K562 (cell line): ENCODE data around the gene RNF44. TPM values are rescaled to one million over a fixed set of nuclear protein-coding genes. Genes with fewer than 3 reads are reported as not detected.

Source experiments
- CBFB ChIP-seq: sonication (generic); formaldehyde crosslinking; IDR thresholded peaks from 2 replicates; pipeline ENCODE4 v1.4.0; 2020; ENCODE audit warnings: mild to moderate bottlenecking, missing genetic modification reagents
- FOXM1 ChIP-seq, 2 experiments: fragments of 450-650 bp in 1 of 2; sonication (generic) in 1 of 2; formaldehyde crosslinking in 1 of 2; IDR thresholded peaks; 2 replicates each; pipeline versions ENCODE4 v1.6.1 to v1.9.0; 2017 to 2022; ENCODE audit warnings: low read depth in 2 of 2, mild to moderate bottlenecking in 2 of 2, missing genetic modification reagents in 1 of 2, moderate library complexity in 1 of 2
- HNRNPUL1 ChIP-seq: fragments of 200-400 bp; formaldehyde crosslinking; IDR thresholded peaks from 2 replicates; pipeline ENCODE4 v1.6.1; 2017; ENCODE audit warnings: low read length
- IFI16 ChIP-seq: fragments of 250-450 bp; sonication (Bioruptor Pico); IDR thresholded peaks from 2 replicates; pipeline ENCODE4 v2.1.2; 2022; ENCODE audit warnings: mild to moderate bottlenecking, inconsistent platforms
- RB1 ChIP-seq: fragments of 450-650 bp; IDR thresholded peaks from 2 replicates; pipeline ENCODE4 v1.6.1; 2017; ENCODE audit warnings: low read depth, mild to moderate bottlenecking
- RCOR1 ChIP-seq, 2 experiments: IDR thresholded peaks; 2 replicates each; pipeline ENCODE4 v1.6.1; 2012; ENCODE audit warnings: low read depth in 2 of 2, low read length in 2 of 2, borderline replicate concordance in 1 of 2, improper control_type of control experiment in 1 of 2
- ZFP1 ChIP-seq: fragments of 450-650 bp; formaldehyde crosslinking; IDR thresholded peaks from 2 replicates; pipeline ENCODE4 v1.4.0; 2020; ENCODE audit warnings: mild to moderate bottlenecking, mixed read lengths
- ZNF282 ChIP-seq: sonication (generic); formaldehyde crosslinking; IDR thresholded peaks from 2 replicates; pipeline ENCODE4 v1.8.1; 2023; ENCODE audit warnings: missing genetic modification reagents
- ZNF707 ChIP-seq: fragments of 250-450 bp; sonication (Bioruptor Pico); conservative IDR thresholded peaks from 2 replicates; pipeline ENCODE4 v1.8.0; 2022; ENCODE audit warnings: inconsistent platforms, mild to moderate bottlenecking, moderate library complexity
- polyA plus RNA-seq, 8 experiments: library from polyadenylated mRNA; depleted of rRNA in 4 of 8; stranded (reverse) in 5 of 8; unstranded in 3 of 8; fragments of >200 nt; fragmentation: Nextera tagmentation in 2 of 8; fragmentation: Illumina TruSeq in 1 of 8; extraction: Ambion mirVana in 2 of 8; extraction: Trizol in 1 of 8; gene quantifications; 2 replicates each; pipeline versions ENCODE4 v1.2.1 to v1.2.3, GENCODE V29; 2011 to 2014; ENCODE audit warnings: inconsistent platforms in 1 of 8, missing spikeins in 1 of 8
- total RNA-seq, 7 experiments: library from RNA; depleted of rRNA in 6 of 7; stranded (reverse); fragments of >200 nt in 6 of 7; fragmentation: Illumina TruSeq in 2 of 7; extraction: Trizol in 2 of 7; gene quantifications; 2 replicates each; pipeline versions ENCODE4 v1.2.1 to v1.2.3, GENCODE V29; 2011 to 2021; ENCODE audit warnings: low replicate concordance in 1 of 7
- TF ChIP-seq, protein P1 (sequence below): sonication (generic); formaldehyde crosslinking; IDR thresholded peaks from 2 replicates; pipeline ENCODE4 v1.8.0; 2023; ENCODE audit warnings: mild to moderate bottlenecking, missing genetic modification reagents
- TF ChIP-seq, protein P2 (sequence below), 2 experiments: IDR thresholded peaks; 2 replicates each; pipeline ENCODE4 v1.6.1; 2012; ENCODE audit warnings: improper control_type of control experiment in 2 of 2, low read depth in 2 of 2, low read length in 2 of 2, borderline replicate concordance in 1 of 2
- TF ChIP-seq, protein P3 (sequence below), 2 experiments: fragments of 450-650 bp; formaldehyde crosslinking in 1 of 2; IDR thresholded peaks; 2 replicates each; pipeline versions ENCODE4 v1.4.0 to v1.6.1; 2014 to 2020; ENCODE audit warnings: mild to moderate bottlenecking in 2 of 2, borderline replicate concordance in 1 of 2, low read depth in 1 of 2
- TF ChIP-seq, protein P4 (sequence below): sonication (generic); formaldehyde crosslinking; IDR thresholded peaks from 2 replicates; pipeline ENCODE4 v1.8.0; 2022; ENCODE audit warnings: mild to moderate bottlenecking, missing genetic modification reagents, borderline replicate concordance

The RNF44 gene
- total and polyA plus RNA-seq, 9 of the 15 experiments (the other 6 are each of a cell fraction or from before 2014, with no cell fraction given), result 1.6 to 82.6 (median 7.4) TPM

DNA sequence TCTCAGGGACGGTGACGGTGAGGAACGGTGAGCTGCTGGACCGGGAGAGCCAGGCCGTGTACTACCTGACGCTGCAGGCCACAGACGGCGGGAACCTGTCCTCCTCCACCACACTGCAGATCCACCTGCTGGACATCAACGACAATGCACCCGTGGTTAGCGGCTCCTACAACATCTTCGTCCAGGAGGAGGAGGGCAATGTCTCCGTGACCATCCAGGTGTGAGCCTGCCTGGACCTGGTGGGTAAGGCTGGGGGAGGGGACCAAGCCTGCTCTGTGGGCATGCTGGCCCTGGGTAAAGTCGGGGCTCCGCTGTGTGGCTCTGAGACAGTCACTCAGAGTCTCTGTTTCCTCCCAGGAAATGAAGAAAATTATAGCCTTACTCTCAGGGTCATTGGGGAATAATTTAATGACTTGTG, 41.2 kb upstream of the RNF44 start (continued):
- TF ChIP-seq, protein P1, sequence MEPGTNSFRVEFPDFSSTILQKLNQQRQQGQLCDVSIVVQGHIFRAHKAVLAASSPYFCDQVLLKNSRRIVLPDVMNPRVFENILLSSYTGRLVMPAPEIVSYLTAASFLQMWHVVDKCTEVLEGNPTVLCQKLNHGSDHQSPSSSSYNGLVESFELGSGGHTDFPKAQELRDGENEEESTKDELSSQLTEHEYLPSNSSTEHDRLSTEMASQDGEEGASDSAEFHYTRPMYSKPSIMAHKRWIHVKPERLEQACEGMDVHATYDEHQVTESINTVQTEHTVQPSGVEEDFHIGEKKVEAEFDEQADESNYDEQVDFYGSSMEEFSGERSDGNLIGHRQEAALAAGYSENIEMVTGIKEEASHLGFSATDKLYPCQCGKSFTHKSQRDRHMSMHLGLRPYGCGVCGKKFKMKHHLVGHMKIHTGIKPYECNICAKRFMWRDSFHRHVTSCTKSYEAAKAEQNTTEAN (CRISPR knock-in tag), result no peak
- peak in 1 of 2 experiments; percentile 47; a peak in 1 of 4 replicates for TF ChIP-seq RCOR1 (IDR thresholded peaks at IDR 0.05; ENCODE audit: borderline replicate concordance in 1 of 2, low read depth in 2 of 2, low read length in 2 of 2)
- TF ChIP-seq, protein P2, sequence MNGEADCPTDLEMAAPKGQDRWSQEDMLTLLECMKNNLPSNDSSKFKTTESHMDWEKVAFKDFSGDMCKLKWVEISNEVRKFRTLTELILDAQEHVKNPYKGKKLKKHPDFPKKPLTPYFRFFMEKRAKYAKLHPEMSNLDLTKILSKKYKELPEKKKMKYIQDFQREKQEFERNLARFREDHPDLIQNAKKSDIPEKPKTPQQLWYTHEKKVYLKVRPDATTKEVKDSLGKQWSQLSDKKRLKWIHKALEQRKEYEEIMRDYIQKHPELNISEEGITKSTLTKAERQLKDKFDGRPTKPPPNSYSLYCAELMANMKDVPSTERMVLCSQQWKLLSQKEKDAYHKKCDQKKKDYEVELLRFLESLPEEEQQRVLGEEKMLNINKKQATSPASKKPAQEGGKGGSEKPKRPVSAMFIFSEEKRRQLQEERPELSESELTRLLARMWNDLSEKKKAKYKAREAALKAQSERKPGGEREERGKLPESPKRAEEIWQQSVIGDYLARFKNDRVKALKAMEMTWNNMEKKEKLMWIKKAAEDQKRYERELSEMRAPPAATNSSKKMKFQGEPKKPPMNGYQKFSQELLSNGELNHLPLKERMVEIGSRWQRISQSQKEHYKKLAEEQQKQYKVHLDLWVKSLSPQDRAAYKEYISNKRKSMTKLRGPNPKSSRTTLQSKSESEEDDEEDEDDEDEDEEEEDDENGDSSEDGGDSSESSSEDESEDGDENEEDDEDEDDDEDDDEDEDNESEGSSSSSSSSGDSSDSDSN (IDR thresholded peaks at IDR 0.05; ENCODE audit: borderline replicate concordance in 1 of 2, low read depth in 2 of 2, low read length in 2 of 2), result 0 out of 4 replicates have a peak, but pooled peaks of 1 of the 2 experiments have one; percentile 34
- TF ChIP-seq, protein P3, sequence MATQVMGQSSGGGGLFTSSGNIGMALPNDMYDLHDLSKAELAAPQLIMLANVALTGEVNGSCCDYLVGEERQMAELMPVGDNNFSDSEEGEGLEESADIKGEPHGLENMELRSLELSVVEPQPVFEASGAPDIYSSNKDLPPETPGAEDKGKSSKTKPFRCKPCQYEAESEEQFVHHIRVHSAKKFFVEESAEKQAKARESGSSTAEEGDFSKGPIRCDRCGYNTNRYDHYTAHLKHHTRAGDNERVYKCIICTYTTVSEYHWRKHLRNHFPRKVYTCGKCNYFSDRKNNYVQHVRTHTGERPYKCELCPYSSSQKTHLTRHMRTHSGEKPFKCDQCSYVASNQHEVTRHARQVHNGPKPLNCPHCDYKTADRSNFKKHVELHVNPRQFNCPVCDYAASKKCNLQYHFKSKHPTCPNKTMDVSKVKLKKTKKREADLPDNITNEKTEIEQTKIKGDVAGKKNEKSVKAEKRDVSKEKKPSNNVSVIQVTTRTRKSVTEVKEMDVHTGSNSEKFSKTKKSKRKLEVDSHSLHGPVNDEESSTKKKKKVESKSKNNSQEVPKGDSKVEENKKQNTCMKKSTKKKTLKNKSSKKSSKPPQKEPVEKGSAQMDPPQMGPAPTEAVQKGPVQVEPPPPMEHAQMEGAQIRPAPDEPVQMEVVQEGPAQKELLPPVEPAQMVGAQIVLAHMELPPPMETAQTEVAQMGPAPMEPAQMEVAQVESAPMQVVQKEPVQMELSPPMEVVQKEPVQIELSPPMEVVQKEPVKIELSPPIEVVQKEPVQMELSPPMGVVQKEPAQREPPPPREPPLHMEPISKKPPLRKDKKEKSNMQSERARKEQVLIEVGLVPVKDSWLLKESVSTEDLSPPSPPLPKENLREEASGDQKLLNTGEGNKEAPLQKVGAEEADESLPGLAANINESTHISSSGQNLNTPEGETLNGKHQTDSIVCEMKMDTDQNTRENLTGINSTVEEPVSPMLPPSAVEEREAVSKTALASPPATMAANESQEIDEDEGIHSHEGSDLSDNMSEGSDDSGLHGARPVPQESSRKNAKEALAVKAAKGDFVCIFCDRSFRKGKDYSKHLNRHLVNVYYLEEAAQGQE (IDR thresholded peaks at IDR 0.05; ENCODE audit: borderline replicate concordance), result peak; percentile 50; the same call in 1 of the 2 replicates
- TF ChIP-seq, protein P3 (CRISPR knock-in tag; IDR thresholded peaks at IDR 0.05; ENCODE audit: low read depth), result no peak
- TF ChIP-seq CBFB (CRISPR knock-in tag), result no peak
- TF ChIP-seq HNRNPUL1, result no peak
- no peak for TF ChIP-seq ZNF707 (CRISPR knock-in tag)
- no peak for TF ChIP-seq ZFP1 (CRISPR knock-in tag)
- no peak for TF ChIP-seq FOXM1 (IDR thresholded peaks at IDR 0.05; ENCODE audit: low read depth)
- TF ChIP-seq FOXM1 (CRISPR knock-in tag; IDR thresholded peaks at IDR 0.05; ENCODE audit: low read depth), result 0 out of 2 replicates have a peak, but pooled peaks have one; percentile 34
- TF ChIP-seq ZNF282 (CRISPR knock-in tag), result no peak
- TF ChIP-seq IFI16 (CRISPR knock-in tag), result no peak
- peak; percentile 99 for TF ChIP-seq RB1
- TF ChIP-seq, protein P4, sequence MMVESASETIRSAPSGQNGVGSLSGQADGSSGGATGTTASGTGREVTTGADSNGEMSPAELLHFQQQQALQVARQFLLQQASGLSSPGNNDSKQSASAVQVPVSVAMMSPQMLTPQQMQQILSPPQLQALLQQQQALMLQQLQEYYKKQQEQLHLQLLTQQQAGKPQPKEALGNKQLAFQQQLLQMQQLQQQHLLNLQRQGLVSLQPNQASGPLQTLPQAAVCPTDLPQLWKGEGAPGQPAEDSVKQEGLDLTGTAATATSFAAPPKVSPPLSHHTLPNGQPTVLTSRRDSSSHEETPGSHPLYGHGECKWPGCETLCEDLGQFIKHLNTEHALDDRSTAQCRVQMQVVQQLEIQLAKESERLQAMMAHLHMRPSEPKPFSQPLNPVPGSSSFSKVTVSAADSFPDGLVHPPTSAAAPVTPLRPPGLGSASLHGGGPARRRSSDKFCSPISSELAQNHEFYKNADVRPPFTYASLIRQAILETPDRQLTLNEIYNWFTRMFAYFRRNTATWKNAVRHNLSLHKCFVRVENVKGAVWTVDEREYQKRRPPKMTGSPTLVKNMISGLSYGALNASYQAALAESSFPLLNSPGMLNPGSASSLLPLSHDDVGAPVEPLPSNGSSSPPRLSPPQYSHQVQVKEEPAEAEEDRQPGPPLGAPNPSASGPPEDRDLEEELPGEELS, result no peak
